ENCODE measurements around the gene UGT2B11. TPM values are rescaled to one million over a fixed set of nuclear protein-coding genes. Genes with fewer than 3 reads are reported as not detected.
"Not testable (repeated sequence)": the region's sequence is repeated elsewhere in the genome, so short reads cannot be mapped to it uniquely, and the experiment has no call there.

The UGT2B11 gene
- polyA plus RNA-seq, 1 donor (not counting 4 experiments of a cell fraction or from before 2014, with no cell fraction given) = not detected

DNA sequence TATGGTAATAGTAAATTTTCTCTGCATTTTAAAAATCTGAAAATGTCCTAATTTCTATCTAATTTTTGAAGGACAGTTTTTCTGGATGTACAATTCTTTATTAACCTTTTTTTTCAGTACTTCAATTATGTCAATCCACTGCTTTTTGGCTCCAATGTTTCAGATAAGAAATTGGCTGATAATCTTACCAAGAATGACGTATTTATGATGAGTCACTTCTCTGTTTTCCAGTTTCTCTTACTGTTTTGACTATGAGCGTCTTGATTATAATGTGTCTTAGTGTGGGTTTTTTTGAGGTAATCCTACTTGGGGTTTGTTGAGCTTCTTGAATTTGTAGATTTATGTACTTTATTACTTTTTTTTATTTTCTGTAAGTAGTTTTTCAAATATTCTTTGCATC is 47.2 kb downstream of the UGT2B11 start:
- H3K4me1 ChIP-seq (ENCODE audit: control insufficient read depth, extremely low read depth, insufficient read depth, low read length) = no peaks in the 10 kb centered on the region
- no peaks in the 10 kb centered on the region for H3K9me3 ChIP-seq (ENCODE audit: control insufficient read depth, low read depth, low read length)
- DNase-seq (ENCODE audit: low read depth, low spot score) = no peak
- H2AFZ ChIP-seq (ENCODE audit: control insufficient read depth, low read length) = no peak overlapping the region
- no peaks in the 10 kb centered on the region for H3K9me1 ChIP-seq (ENCODE audit: control insufficient read depth, extremely low read depth, insufficient read depth, low read length)
- no peaks in the 10 kb centered on the region for H3K36me3 ChIP-seq (ENCODE audit: control insufficient read depth in 2 of 2, extremely low read depth in 1 of 2, insufficient read depth in 2 of 2, low read length in 2 of 2)
- H3K9ac ChIP-seq (ENCODE audit: control insufficient read depth, extremely low read depth, insufficient read depth, low read length) = no peak overlapping the region
- H3K4me2 ChIP-seq (ENCODE audit: control insufficient read depth, extremely low read depth, insufficient read depth, low read depth, low read length) = no peak overlapping the region
- dilution Hi-C loops (cut with MboI; ENCODE audit: extremely low pct_ligation_motif_present, low sequenced_read_pairs) = no loop called here
- H3K79me2 ChIP-seq (ENCODE audit: control insufficient read depth, insufficient read depth, low read length) = no peaks in the 10 kb centered on the region
- no peaks in the 10 kb centered on the region for H3K27me3 ChIP-seq (ENCODE audit: control insufficient read depth, extremely low read depth, insufficient read depth, low read length)
- no peaks in the 10 kb centered on the region for H4K20me1 ChIP-seq (ENCODE audit: control insufficient read depth, extremely low read depth, insufficient read depth, low read length)
- no peak overlapping the region for H3K4me3 ChIP-seq (ENCODE audit: control insufficient read depth in 2 of 3, extremely low read depth in 1 of 3, insufficient read depth in 2 of 3, low read depth in 1 of 3, low read length in 3 of 3)
- H3K27ac ChIP-seq (ENCODE audit: control insufficient read depth, insufficient read depth, low read length) = no peak overlapping the region
- TF ChIP-seq EZH2 (IDR thresholded peaks at IDR 0.05; ENCODE audit: low read length) (no peak), CTCF (optimal IDR thresholded peaks at IDR 0.05 in 1 of 3, IDR thresholded peaks at IDR 0.05 in 1 of 3, conservative IDR thresholded peaks at IDR 0.05 in 1 of 3; ENCODE audit: extremely low read depth in 1 of 3, insufficient read depth in 2 of 3, low read length in 3 of 3) (no peak)
- FAIRE-seq = no peak

- H3K9ac ChIP-seq (ENCODE audit: control insufficient read depth, extremely low read depth, insufficient read depth, low read length); dilution Hi-C loops (cut with MboI; ENCODE audit: extremely low pct_ligation_motif_present, low sequenced_read_pairs); H3K4me2 ChIP-seq (ENCODE audit: control insufficient read depth, extremely low read depth, insufficient read depth, low read depth, low read length); H3K9me1 ChIP-seq (ENCODE audit: control insufficient read depth, extremely low read depth, insufficient read depth, low read length); FAIRE-seq; H4K20me1 ChIP-seq (ENCODE audit: control insufficient read depth, extremely low read depth, insufficient read depth, low read length); H3K4me1 ChIP-seq (ENCODE audit: control insufficient read depth, extremely low read depth, insufficient read depth, low read length); H2AFZ ChIP-seq (ENCODE audit: control insufficient read depth, low read length); H3K79me2 ChIP-seq (ENCODE audit: control insufficient read depth, insufficient read depth, low read length); H3K9me3 ChIP-seq (ENCODE audit: control insufficient read depth, low read depth, low read length); DNase-seq (ENCODE audit: low read depth, low spot score); H3K36me3 ChIP-seq (ENCODE audit: control insufficient read depth in 2 of 2, extremely low read depth in 1 of 2, insufficient read depth in 2 of 2, low read length in 2 of 2); H3K27me3 ChIP-seq (ENCODE audit: control insufficient read depth, extremely low read depth, insufficient read depth, low read length); H3K27ac ChIP-seq (ENCODE audit: control insufficient read depth, insufficient read depth, low read length); H3K4me3 ChIP-seq (ENCODE audit: control insufficient read depth in 2 of 3, extremely low read depth in 1 of 3, insufficient read depth in 2 of 3, low read depth in 1 of 3, low read length in 3 of 3): not testable (repeated sequence)
Measured at GRCh38 chr4:69166376-69166775, 48.2 kb downstream of the UGT2B11 start.

GRCh38 chr4:69165707-69166106 is 48.8 kb downstream of the UGT2B11 start:
- H3K36me3 ChIP-seq (ENCODE audit: control insufficient read depth in 2 of 2, extremely low read depth in 1 of 2, insufficient read depth in 2 of 2, low read length in 2 of 2); DNase-seq (ENCODE audit: low read depth, low spot score); H3K9me3 ChIP-seq (ENCODE audit: control insufficient read depth, low read depth, low read length); FAIRE-seq; H3K27me3 ChIP-seq (ENCODE audit: control insufficient read depth, extremely low read depth, insufficient read depth, low read length); H2AFZ ChIP-seq (ENCODE audit: control insufficient read depth, low read length); H3K79me2 ChIP-seq (ENCODE audit: control insufficient read depth, insufficient read depth, low read length); H3K27ac ChIP-seq (ENCODE audit: control insufficient read depth, insufficient read depth, low read length); H4K20me1 ChIP-seq (ENCODE audit: control insufficient read depth, extremely low read depth, insufficient read depth, low read length); H3K4me3 ChIP-seq (ENCODE audit: control insufficient read depth in 2 of 3, extremely low read depth in 1 of 3, insufficient read depth in 2 of 3, low read depth in 1 of 3, low read length in 3 of 3); H3K9ac ChIP-seq (ENCODE audit: control insufficient read depth, extremely low read depth, insufficient read depth, low read length); H3K4me1 ChIP-seq (ENCODE audit: control insufficient read depth, extremely low read depth, insufficient read depth, low read length); dilution Hi-C loops (cut with MboI; ENCODE audit: extremely low pct_ligation_motif_present, low sequenced_read_pairs); H3K9me1 ChIP-seq (ENCODE audit: control insufficient read depth, extremely low read depth, insufficient read depth, low read length); H3K4me2 ChIP-seq (ENCODE audit: control insufficient read depth, extremely low read depth, insufficient read depth, low read depth, low read length): not testable (repeated sequence)

All from keratinocyte (primary cell).